Activated T-cell treated with anti-CD3 and anti-CD28 coated beads for 4 hours (primary cell): ENCODE measurements around the gene PACS2.
"Not testable (repeated sequence)": the region's sequence is repeated elsewhere in the genome, so short reads cannot be mapped to it uniquely, and the experiment has no call there.

ENCODE experiments used
- DNase-seq: peaks from one replicate; pipeline ENCODE4 v3.0.0-alpha.2; 2020

PACS2 gene

GRCh38 chr14:105290621-105291346 is 23.8 kb upstream of the PACS2 start:
- no peak for DNase-seq

- DNase-seq = no peak
These were observed 21.5 kb upstream of the PACS2 start for GRCh38 chr14:105292826-105293711.

- peak; percentile 12 for DNase-seq
These were observed 20.4 kb upstream of the PACS2 start for GRCh38 chr14:105294142-105294597.

GRCh38 chr14:105297311-105297710 is 17.2 kb upstream of the PACS2 start:
- not testable (repeated sequence) for DNase-seq

GRCh38 chr14:105299654-105300541 is 14.7 kb upstream of the PACS2 start:
- no peak for DNase-seq

- peak; percentile 96 for DNase-seq
These were observed 13.9 kb upstream of the PACS2 start, which contains the start of gene BRF1 for GRCh38 chr14:105300542-105301102. Gene BRF1 (minus strand): TSS chr14:105301001. CDS start chr14:105300629, 372 bp downstream.

GRCh38 chr14:105301103-105301914 is 13.2 kb upstream of the PACS2 start:
- peak; percentile 100 for DNase-seq

GRCh38 chr14:105301915-105302249 is 12.7 kb upstream of the PACS2 start:
- not testable (repeated sequence) for DNase-seq

GRCh38 chr14:105303949-105304348 is 10.6 kb upstream of the PACS2 start:
- no peak for DNase-seq

GRCh38 chr14:105304565-105304964 is 10.0 kb upstream of the PACS2 start:
- no peak for DNase-seq

- no peak for DNase-seq
These were observed 9.2 kb upstream of the PACS2 start for GRCh38 chr14:105305345-105305744.

- no peak for DNase-seq
These were observed 8.8 kb upstream of the PACS2 start for GRCh38 chr14:105305791-105306190.

- no peak for DNase-seq
These were observed 7.4 kb upstream of the PACS2 start for GRCh38 chr14:105307052-105307727.

GRCh38 chr14:105309371-105309770 is 5.2 kb upstream of the PACS2 start:
- no peak for DNase-seq

- DNase-seq = no peak
These were observed 2.7 kb upstream of the PACS2 start for GRCh38 chr14:105311838-105312237.

- DNase-seq = no peak
These were observed 1.6 kb upstream of the PACS2 start for GRCh38 chr14:105312973-105313372.

GRCh38 chr14:105313381-105314286 is 914 bp upstream of the PACS2 start:
- DNase-seq = no peak

- peak; percentile 10 for DNase-seq
These were observed 718 bp downstream of the PACS2 start for GRCh38 chr14:105315211-105315721.

- DNase-seq = no peak
These were observed 1.5 kb downstream of the PACS2 start for GRCh38 chr14:105315941-105316576.
